ENCODE measurements around the gene INAFM2.

INAFM2 gene

DNA sequence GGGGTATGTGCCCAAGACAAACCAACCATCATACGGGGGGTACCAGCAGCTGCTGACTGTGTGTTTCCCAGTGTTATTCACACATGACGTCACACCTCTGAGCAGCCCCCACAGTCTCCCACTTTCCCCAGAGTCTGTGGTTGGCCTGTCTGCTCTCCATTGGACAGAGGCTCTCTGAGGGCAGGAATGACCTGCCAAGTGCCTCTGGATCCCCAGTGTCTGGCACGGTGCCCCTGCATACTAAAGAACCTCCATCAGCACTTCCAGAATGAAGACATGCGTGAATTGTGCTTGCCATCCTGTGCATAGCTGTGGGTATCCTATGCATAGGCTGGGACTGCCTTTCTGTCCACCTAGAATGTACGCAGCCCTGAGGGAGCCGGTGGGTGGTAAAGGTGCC, 20.7 kb downstream of the INAFM2 start:
- no peak for TF ChIP-seq ZNF274 (IDR thresholded peaks at IDR 0.05; ENCODE audit: low read depth, low read length)
- no peak overlapping the region for H3K4me3 ChIP-seq (ENCODE audit: low read length)

DNA sequence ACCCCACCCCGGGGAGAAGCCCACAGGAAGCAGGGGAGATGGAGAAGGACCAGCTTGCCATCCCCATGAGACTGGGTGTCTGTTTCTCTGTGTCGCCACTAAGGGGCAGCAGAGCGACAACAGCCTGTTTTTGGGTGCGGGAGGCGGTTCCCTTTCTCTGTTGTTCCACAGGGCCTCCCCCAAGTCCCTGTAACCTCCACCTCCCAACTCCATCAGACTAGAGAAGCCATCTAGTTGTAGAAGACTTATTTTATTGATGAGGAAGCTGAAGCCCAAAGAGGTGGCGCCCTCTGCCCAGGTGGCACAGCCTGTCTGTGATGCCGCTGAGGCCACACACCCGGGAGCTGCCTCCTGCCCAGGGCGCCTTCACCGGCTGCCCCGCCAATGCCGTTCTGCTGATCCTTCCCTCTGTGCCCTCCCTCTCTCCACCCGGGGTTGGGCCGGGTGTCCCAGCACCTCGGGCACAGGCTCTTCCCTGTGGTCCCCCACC, 21.2 kb downstream of the INAFM2 start:
- H3K4me3 ChIP-seq (ENCODE audit: low read length) = no peak overlapping the region
- no peak for TF ChIP-seq ZNF274 (IDR thresholded peaks at IDR 0.05; ENCODE audit: low read depth, low read length)

GRCh38 chr15:40345225-40345866, 21.9 kb downstream of the INAFM2 start:
- TF ChIP-seq ZNF274 (IDR thresholded peaks at IDR 0.05; ENCODE audit: low read depth, low read length) = no peak
- no peak overlapping the region for H3K4me3 ChIP-seq (ENCODE audit: low read length)

GRCh38 chr15:40345867-40346578, 22.5 kb downstream of the INAFM2 start:
- TF ChIP-seq ZNF274 (IDR thresholded peaks at IDR 0.05; ENCODE audit: low read depth, low read length) = no peak
- H3K4me3 ChIP-seq (ENCODE audit: low read length) = no peak overlapping the region

GRCh38 chr15:40346579-40347558, 23.4 kb downstream of the INAFM2 start:
- no peak for TF ChIP-seq ZNF274 (IDR thresholded peaks at IDR 0.05; ENCODE audit: low read depth, low read length)

DNA sequence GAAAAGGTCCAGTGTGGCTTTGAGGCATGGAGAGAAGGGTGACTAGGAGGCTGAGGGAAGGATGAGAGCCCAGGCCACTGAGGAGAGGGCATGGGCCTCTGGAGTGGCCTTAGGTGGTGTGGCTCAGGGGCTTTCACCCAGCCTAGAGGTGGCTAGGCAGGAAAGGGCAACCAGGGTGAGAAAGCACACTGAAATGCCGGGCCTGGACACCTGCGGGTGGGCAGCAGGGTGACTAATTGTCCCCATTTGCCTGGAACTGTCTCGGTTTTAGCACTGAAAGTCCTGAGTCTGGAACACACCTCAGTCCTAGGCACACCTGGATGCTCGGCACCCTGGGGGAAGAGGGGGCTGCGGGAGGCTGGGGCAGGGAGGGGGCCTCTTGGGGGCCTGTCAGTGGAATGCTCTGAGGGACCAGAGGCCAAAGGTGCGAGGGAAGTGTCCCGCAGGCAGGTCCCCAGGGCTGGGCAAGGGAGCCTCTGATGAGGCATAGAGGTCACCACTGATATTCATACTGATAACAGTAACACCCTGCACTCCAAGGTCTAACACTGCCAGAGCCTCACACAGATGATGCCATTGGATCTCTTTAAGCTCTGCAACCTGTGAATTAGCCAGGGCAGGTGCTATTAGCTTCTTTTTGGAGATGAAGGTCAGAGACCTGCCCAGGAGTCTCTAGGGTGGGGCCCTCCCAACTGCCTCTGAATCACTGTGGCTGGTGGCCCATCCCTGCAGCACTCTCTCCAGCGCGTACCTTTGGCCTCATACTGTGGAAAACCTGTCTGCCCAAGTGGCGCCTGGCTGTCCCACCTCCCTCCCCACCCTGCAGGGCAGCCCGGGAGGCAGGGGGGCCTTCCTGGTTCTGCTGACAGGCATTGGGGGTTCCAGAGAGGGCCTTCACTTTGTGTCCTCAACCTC, 24.3 kb downstream of the INAFM2 start:
- H3K4me3 ChIP-seq (ENCODE audit: low read length) = no peak overlapping the region
- TF ChIP-seq ZNF274 (IDR thresholded peaks at IDR 0.05; ENCODE audit: low read depth, low read length) = no peak

More at GRCh38 chr15:40346579-40347558, 23.4 kb downstream of the INAFM2 start:
- H3K4me3 ChIP-seq (ENCODE audit: low read length) = no peak overlapping the region

DNA sequence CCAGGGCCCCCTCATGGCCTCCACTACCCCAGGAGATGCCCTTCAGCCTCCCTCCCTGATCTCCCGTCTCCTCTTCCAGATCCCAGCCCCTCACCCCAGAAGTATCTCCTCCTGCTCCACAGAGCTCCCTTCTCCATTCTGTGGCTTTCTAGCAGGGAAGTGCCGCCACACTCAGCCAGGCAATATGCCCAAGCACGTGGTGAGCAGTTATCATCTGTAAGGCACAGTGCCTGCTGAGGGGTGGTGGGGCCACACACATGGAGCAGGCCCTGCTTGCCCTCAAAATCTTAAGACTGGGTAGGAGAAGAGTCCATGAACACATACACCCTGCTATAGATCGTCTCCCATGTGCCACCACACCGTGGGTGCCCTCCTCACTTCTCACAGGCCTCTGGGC, 25.0 kb downstream of the INAFM2 start:
- TF ChIP-seq ZNF274 (IDR thresholded peaks at IDR 0.05; ENCODE audit: low read depth, low read length) = no peak

DNA sequence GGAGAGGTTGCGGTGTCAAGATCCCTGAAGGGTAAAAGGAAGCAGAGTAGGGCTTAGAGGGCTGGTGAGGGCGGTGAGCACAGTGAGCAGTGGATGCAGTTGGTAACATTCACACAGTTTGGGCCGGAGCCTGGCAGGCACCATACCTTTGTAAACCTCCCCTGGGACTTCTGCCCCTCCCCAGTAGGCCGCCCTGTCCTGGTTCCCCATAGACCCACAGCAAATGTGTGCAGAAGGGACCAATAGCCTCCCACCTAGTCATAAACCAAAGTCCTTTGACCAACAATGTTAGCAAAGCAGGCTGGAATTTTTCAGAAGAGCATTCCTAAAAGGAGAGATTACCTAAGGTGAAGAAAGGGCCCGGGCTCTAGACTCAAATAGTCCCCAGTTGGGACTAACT, 25.7 kb downstream of the INAFM2 start:
- H3K4me3 ChIP-seq (ENCODE audit: low read length) = no peak overlapping the region
- no peak for TF ChIP-seq ZNF274 (IDR thresholded peaks at IDR 0.05; ENCODE audit: low read depth, low read length)

More for the DNA sequence above, 25.0 kb downstream of the INAFM2 start:
- H3K4me3 ChIP-seq (ENCODE audit: low read length) = no peak overlapping the region

DNA sequence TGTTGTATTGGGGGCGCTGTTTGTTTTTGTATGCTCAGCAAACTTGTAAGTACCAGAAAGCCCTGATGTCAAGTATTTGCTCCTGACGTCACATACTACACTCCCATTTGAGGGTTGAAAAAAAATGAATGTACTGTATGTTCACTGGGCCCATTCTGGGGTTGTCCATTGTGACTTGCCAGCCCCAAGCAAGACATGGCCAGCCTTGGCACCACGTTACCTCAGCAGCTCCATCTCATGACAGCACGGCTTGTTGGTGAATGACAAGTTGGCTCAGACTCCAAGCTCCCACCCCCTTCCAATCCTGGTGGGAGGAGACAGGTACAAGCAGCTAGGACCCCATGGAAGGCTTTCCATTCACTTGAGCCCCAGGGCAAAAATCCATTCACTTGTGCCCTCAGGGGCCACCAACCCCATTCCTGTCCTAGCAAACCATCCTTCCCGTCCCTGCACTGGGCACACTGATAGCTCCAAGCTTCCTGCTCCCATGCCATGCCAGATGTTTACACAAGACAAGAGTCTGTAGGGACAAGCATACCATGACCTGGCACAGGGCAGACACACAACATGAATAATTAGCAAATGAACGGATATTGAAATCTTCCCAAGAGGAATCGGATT, 28.9 kb downstream of the INAFM2 start:
- no peak for TF ChIP-seq ZNF274 (IDR thresholded peaks at IDR 0.05; ENCODE audit: low read depth, low read length)
- no peak overlapping the region for H3K4me3 ChIP-seq (ENCODE audit: low read length)

- no peak overlapping the region for H3K4me3 ChIP-seq (ENCODE audit: low read length)
- no peak for TF ChIP-seq ZNF274 (IDR thresholded peaks at IDR 0.05; ENCODE audit: low read depth, low read length)
Measured at GRCh38 chr15:40353697-40354096, 30.2 kb downstream of the INAFM2 start.

- TF ChIP-seq ZNF274 (IDR thresholded peaks at IDR 0.05; ENCODE audit: low read depth, low read length) = no peak
Measured at GRCh38 chr15:40354408-40355171, 31.1 kb downstream of the INAFM2 start.

DNA sequence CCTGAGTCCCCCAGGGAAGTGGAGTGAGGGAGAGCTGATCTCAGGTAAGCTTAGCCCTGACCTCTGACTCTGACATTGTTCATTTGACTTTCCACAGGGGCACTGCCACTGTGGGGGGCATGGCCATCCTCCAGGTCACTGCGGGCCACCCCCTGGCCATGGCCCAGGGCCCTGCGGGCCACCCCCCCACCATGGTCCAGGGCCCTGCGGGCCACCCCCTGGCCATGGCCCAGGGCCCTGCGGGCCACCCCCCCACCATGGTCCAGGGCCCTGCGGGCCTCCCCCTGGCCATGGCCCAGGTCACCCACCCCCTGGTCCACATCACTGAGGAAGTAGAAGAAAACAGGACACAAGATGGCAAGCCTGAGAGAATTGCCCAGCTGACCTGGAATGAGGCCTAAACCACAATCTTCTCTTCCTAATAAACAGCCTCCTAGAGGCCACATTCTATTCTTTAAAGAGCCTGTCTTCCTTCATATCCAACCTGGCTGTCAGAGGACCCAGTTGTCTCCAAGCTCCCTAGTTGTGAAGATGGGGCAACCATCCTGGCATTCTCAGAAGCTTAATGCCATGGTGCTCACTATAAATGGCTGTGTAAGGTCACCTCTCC, 32.6 kb downstream of the INAFM2 start:
- TF ChIP-seq ZNF274 (IDR thresholded peaks at IDR 0.05; ENCODE audit: low read depth, low read length) = no peak

More at GRCh38 chr15:40354408-40355171, 31.1 kb downstream of the INAFM2 start:
- H3K4me3 ChIP-seq (ENCODE audit: low read length) = no peak overlapping the region

More for the DNA sequence above, 32.6 kb downstream of the INAFM2 start:
- no peak overlapping the region for H3K4me3 ChIP-seq (ENCODE audit: low read length)
